Immature natural killer cell (primary cell): ENCODE results near the gene CNGB1. TPM values are rescaled to one million over a fixed set of nuclear protein-coding genes. Genes with fewer than 3 reads are reported as not detected.

Experiments used
- DNase-seq, 3 donors: peaks; one replicate each; pipeline ENCODE4 v3.0.0; 2022; ENCODE audit warnings: mixed read lengths in 1 of 3
- H3K27ac Mint-ChIP-seq, 6 donors: one replicate each; pipeline ENCODE4 v1.8.0; 2020; ENCODE audit warnings: mixed read lengths in 6 of 6, mild to moderate bottlenecking in 5 of 6, inconsistent platforms in 4 of 6, moderate library complexity in 3 of 6
- H3K27me3 Mint-ChIP-seq, 3 donors: one replicate each; pipeline ENCODE4 v1.8.0; 2020 to 2021; ENCODE audit warnings: low read depth in 3 of 3, mild to moderate bottlenecking in 3 of 3, mixed read lengths in 3 of 3, moderate library complexity in 3 of 3, inconsistent platforms in 1 of 3
- H3K36me3 Mint-ChIP-seq, 3 donors: one replicate each; pipeline ENCODE4 v1.8.0; 2020; ENCODE audit warnings: mixed read lengths in 3 of 3, inconsistent platforms in 2 of 3, mild to moderate bottlenecking in 2 of 3
- H3K4me1 Mint-ChIP-seq, 2 donors: one replicate each; pipeline ENCODE4 v1.8.0; 2020; ENCODE audit warnings: inconsistent platforms in 2 of 2, mild to moderate bottlenecking in 2 of 2, mixed read lengths in 2 of 2, moderate library complexity in 1 of 2
- H3K4me3 Mint-ChIP-seq, 5 donors: one replicate each; pipeline ENCODE4 v1.8.0; 2020; ENCODE audit warnings: mild to moderate bottlenecking in 5 of 5, mixed read lengths in 5 of 5, inconsistent platforms in 3 of 5, moderate library complexity in 3 of 5
- H3K9me3 Mint-ChIP-seq, 6 donors: one replicate each; pipeline ENCODE4 v1.8.0; 2020; ENCODE audit warnings: mild to moderate bottlenecking in 6 of 6, mixed read lengths in 6 of 6, inconsistent platforms in 4 of 6, moderate library complexity in 3 of 6
- polyA plus RNA-seq, 3 donors: library from polyadenylated mRNA; unstranded; fragments of 300-500 nt; fragmentation: Illumina TruSeq; gene quantifications; one replicate each; pipeline ENCODE4 v1.2.3, GENCODE V29; 2021

Gene CNGB1
- polyA plus RNA-seq, 3 donors from 2014 or later = not detected

GRCh38 chr16:58000706-58001676 is 30.1 kb upstream of the CNGB1 start, which contains the start of gene USB1:
Gene USB1, plus strand, starts transcription at chr16:58001407. Its CDS starts 77 bp downstream, at chr16:58001484.
- Mint-ChIP-seq H3K4me3 (peak within 1 kb of the TSS; percentile 89 to 94 (median 92)), H3K27me3 (peaks cover 1 to 19% (median 6%) of the 10 kb centered on the region in 3 donors), H3K36me3 (peaks cover 7 to 21% (median 12%) of the 10 kb centered on the region in 3 donors), H3K9me3 (no peaks in the 10 kb centered on the region), H3K4me1 (peaks cover 70 to 77% of the 10 kb centered on the region in 2 donors), H3K27ac (peak within 1 kb of the TSS; percentile 88 to 94 (median 91))
- DNase-seq = peak; percentile 90 to 92 (median 91)

GRCh38 chr16:57999971-58000705 is 29.2 kb upstream of the CNGB1 start, which contains the start of gene ZNF319:
Gene ZNF319, minus strand, starts transcription at chr16:58000672. Its CDS starts 2,407 bp downstream, at chr16:57998265.
- Mint-ChIP-seq H3K27me3 (peaks cover 1 to 19% (median 6%) of the 10 kb centered on the region in 3 donors), H3K36me3 (peaks cover 7 to 21% (median 12%) of the 10 kb centered on the region in 3 donors), H3K4me1 (peaks cover 77 to 78% of the 10 kb centered on the region in 2 donors), H3K9me3 (no peaks in the 10 kb centered on the region), H3K4me3 (peak within 1 kb of the TSS; percentile 89 to 94 (median 93)), H3K27ac (peak within 1 kb of the TSS; percentile 88 to 94 (median 91))
- DNase-seq = peak in 1 of 3 donors; percentile 24

DNA sequence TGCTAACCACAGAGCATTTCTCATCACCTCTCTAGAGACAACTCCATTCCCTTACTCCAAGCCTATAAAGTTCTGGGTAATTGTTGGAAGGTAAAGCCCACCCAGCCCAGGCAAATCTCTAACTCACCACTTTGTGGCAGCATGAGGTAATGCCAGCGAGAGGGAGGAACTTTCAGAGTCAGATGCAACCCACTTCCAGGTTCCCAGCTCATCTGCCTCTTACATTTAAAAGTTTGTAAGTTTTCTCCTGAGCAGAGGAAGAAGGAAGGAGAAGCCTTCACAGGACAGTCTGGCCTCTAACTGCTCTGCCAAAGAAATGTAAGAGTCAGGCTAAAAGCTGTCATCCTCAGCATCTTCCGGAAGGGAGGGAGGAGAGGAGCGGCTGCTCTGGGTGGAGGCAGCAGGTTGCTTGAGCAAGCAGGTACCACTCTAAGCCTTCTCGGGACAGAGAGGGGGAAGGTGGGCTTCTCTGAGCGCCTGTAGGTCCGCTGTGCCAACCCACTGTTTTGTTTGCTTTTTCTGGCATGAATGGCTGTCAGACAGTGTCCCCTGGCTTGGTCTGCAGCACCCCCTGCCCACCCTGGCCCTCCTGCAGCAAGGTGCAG is 28.5 kb upstream of the CNGB1 start:
- H3K27me3 Mint-ChIP-seq = peaks cover 1 to 19% (median 6%) of the 10 kb centered on the region in 3 donors
- peak; percentile 20 to 46 (median 25) for DNase-seq
- peak overlapping the region; percentile 87 to 93 (median 90) for H3K27ac Mint-ChIP-seq
- peaks cover 7 to 21% (median 10%) of the 10 kb centered on the region in 3 donors for H3K36me3 Mint-ChIP-seq
- H3K4me3 Mint-ChIP-seq = peak overlapping the region; percentile 81 to 94 (median 88)
- peaks cover 78% of the 10 kb centered on the region in 2 donors for H3K4me1 Mint-ChIP-seq
- H3K9me3 Mint-ChIP-seq = no peaks in the 10 kb centered on the region

DNA sequence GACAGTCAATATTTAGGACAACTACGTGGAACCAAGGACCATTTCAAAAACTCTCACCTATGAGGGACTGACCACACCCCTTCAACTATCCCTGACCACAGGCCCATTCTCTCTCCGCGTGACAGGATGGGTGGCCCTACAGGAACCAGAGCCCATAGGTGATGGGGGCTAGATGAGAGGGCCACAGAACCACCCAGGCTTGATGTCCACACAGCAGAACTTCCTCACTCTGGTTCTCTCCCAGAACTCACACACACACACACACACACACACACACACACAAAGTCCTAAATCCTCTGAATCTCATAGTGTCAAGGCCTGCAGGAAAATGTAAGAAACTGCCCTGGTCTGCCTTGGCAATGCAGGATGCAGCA is 28.1 kb upstream of the CNGB1 start:
- H3K9me3 Mint-ChIP-seq = no peaks in the 10 kb centered on the region
- peak; percentile 27 to 32 (median 31) for DNase-seq
- H3K36me3 Mint-ChIP-seq = peaks cover 4 to 23% (median 8%) of the 10 kb centered on the region in 3 donors
- H3K4me1 Mint-ChIP-seq = peaks cover 77 to 79% of the 10 kb centered on the region in 2 donors
- peak overlapping the region; percentile 81 to 94 (median 88) for H3K4me3 Mint-ChIP-seq
- peak overlapping the region; percentile 87 to 93 (median 90) for H3K27ac Mint-ChIP-seq
- peaks cover 1 to 19% (median 6%) of the 10 kb centered on the region in 3 donors for H3K27me3 Mint-ChIP-seq

DNA sequence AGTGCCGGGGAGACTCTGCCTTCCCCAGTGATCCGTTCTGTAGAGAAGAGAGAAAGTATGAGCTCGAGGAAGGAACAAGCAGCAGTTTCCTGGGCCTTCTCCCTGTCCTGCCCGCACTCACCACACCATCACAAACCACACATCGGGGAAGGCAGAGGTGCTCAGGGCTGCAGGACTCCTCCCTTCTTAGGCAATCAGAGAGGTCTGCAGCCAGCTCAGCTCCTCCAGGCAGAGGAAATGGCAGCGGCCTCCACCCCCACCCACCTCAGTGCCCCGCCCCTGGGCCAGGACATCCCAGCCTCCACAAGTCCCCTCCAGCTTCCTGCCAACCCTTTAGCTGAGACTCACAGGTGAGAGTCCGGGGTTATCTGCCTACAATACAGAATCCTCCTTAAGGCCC is 27.6 kb upstream of the CNGB1 start:
- Mint-ChIP-seq H3K9me3 (no peaks in the 10 kb centered on the region), H3K27me3 (peaks cover 1 to 19% (median 6%) of the 10 kb centered on the region in 3 donors), H3K36me3 (peaks cover 3 to 20% (median 6%) of the 10 kb centered on the region in 3 donors), H3K4me1 (peaks cover 72 to 76% of the 10 kb centered on the region in 2 donors), H3K4me3 (peak overlapping the region; percentile 81 to 94 (median 88)), H3K27ac (peak overlapping the region; percentile 87 to 93 (median 90))
- peak; percentile 47 to 64 (median 63) for DNase-seq

GRCh38 chr16:57997528-57998265 is 26.8 kb upstream of the CNGB1 start:
- H3K27me3 Mint-ChIP-seq = peaks cover 1 to 19% (median 6%) of the 10 kb centered on the region in 3 donors
- H3K4me3 Mint-ChIP-seq = peak overlapping the region; percentile 81 to 94 (median 88)
- no peak for DNase-seq
- peak overlapping the region; percentile 87 to 93 (median 90) for H3K27ac Mint-ChIP-seq
- no peaks in the 10 kb centered on the region for H3K9me3 Mint-ChIP-seq
- H3K36me3 Mint-ChIP-seq = peaks cover 3 to 20% (median 6%) of the 10 kb centered on the region in 3 donors
- H3K4me1 Mint-ChIP-seq = peaks cover 64 to 72% of the 10 kb centered on the region in 2 donors

- H3K4me1 Mint-ChIP-seq = peaks cover 59 to 68% of the 10 kb centered on the region in 2 donors
- H3K9me3 Mint-ChIP-seq = no peaks in the 10 kb centered on the region
- peak overlapping the region in 4 of 6 donors; percentile 22 to 90 (median 71) for H3K27ac Mint-ChIP-seq
- no peak for DNase-seq
- H3K36me3 Mint-ChIP-seq = peaks cover 3 to 20% (median 6%) of the 10 kb centered on the region in 3 donors
- peak overlapping the region in 3 of 5 donors; percentile 69 to 88 (median 69) for H3K4me3 Mint-ChIP-seq
- peaks cover 1 to 19% (median 8%) of the 10 kb centered on the region in 3 donors for H3K27me3 Mint-ChIP-seq
These were observed 26.2 kb upstream of the CNGB1 start for GRCh38 chr16:57997176-57997527.

- H3K4me3 Mint-ChIP-seq = peak overlapping the region in 1 of 5 donors; percentile 36
These were observed 25.7 kb upstream of the CNGB1 start for GRCh38 chr16:57996406-57997175.

GRCh38 chr16:57995721-57996405 is 24.9 kb upstream of the CNGB1 start:
- DNase-seq = no peak
- peaks cover 46 to 56% of the 10 kb centered on the region in 2 donors for H3K4me1 Mint-ChIP-seq
- peak overlapping the region in 3 of 6 donors; percentile 62 to 84 (median 82) for H3K27ac Mint-ChIP-seq
- H3K36me3 Mint-ChIP-seq = peaks cover 3 to 20% (median 6%) of the 10 kb centered on the region in 3 donors
- H3K4me3 Mint-ChIP-seq = peak overlapping the region in 2 of 5 donors; percentile 18 to 24
- H3K27me3 Mint-ChIP-seq = peaks cover 0 to 15% (median 5%) of the 10 kb centered on the region in 3 donors
- H3K9me3 Mint-ChIP-seq = no peaks in the 10 kb centered on the region

More at GRCh38 chr16:57996406-57997175, 25.7 kb upstream of the CNGB1 start:
- peaks cover 53 to 62% of the 10 kb centered on the region in 2 donors for H3K4me1 Mint-ChIP-seq
- peak overlapping the region in 4 of 6 donors; percentile 28 to 46 (median 34) for H3K27ac Mint-ChIP-seq
- H3K9me3 Mint-ChIP-seq = no peaks in the 10 kb centered on the region
- peaks cover 1 to 19% (median 8%) of the 10 kb centered on the region in 3 donors for H3K27me3 Mint-ChIP-seq
- no peak for DNase-seq
- peaks cover 3 to 20% (median 6%) of the 10 kb centered on the region in 3 donors for H3K36me3 Mint-ChIP-seq

GRCh38 chr16:57994778-57995177 is 23.9 kb upstream of the CNGB1 start:
- peaks cover 3 to 20% (median 6%) of the 10 kb centered on the region in 3 donors for H3K36me3 Mint-ChIP-seq
- peak overlapping the region; percentile 25 to 66 (median 50) for H3K4me3 Mint-ChIP-seq
- H3K4me1 Mint-ChIP-seq = peaks cover 46 to 55% of the 10 kb centered on the region in 2 donors
- peaks cover 0 to 13% (median 5%) of the 10 kb centered on the region in 3 donors for H3K27me3 Mint-ChIP-seq
- no peaks in the 10 kb centered on the region for H3K9me3 Mint-ChIP-seq
- peak overlapping the region in 5 of 6 donors; percentile 62 to 88 (median 82) for H3K27ac Mint-ChIP-seq
- peak; percentile 46 to 54 (median 53) for DNase-seq

DNA sequence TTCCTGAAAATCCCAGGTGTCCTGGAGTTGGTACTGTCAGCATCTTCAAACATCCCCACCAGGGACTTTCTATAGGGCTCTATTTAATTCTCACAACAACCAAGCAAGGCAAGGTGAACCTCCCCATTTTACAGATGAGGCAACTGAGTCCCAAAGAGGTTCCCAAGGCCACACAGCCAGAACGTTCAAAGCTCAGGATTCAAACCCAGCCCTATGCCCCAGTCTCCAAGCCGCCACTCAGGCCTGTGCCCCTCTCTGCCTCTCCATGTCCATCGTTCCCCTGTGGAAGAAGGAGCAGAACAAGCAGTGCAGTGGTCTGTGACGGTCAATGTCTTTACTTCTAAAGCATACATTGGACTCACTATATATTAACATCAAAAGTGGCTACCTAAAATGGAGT is 23.4 kb upstream of the CNGB1 start:
- H3K4me1 Mint-ChIP-seq = peaks cover 43 to 53% of the 10 kb centered on the region in 2 donors

More for the DNA sequence above, 23.4 kb upstream of the CNGB1 start:
- Mint-ChIP-seq H3K27me3 (peaks cover 0 to 9% (median 4%) of the 10 kb centered on the region in 3 donors), H3K4me3 (peak overlapping the region in 3 of 5 donors; percentile 50 to 66 (median 56)), H3K9me3 (no peaks in the 10 kb centered on the region), H3K27ac (peak overlapping the region in 5 of 6 donors; percentile 62 to 88 (median 82)), H3K36me3 (peaks cover 3 to 20% (median 6%) of the 10 kb centered on the region in 3 donors)
- no peak for DNase-seq
